Subcutaneous adipose tissue (tissue), 4 donors: ENCODE data around the gene MOB3B. TPM values are rescaled to one million over a fixed set of nuclear protein-coding genes. Genes with fewer than 3 reads are reported as not detected.

Source experiments
- CTCF ChIP-seq: fragments of 450-650 bp; IDR thresholded peaks from one replicate; pipeline ENCODE4 v1.5.1; 2016; ENCODE audit warnings: low read depth, mild to moderate bottlenecking, control low read depth, antibody characterized with exemption, moderate library complexity
- total RNA-seq, 4 donors: library from RNA; depleted of rRNA; stranded (reverse); fragments of >200 nt; gene quantifications; one replicate each; pipeline ENCODE4 v1.1.0, GENCODE V29; 2016

Gene MOB3B
- total RNA-seq, 4 donors from 2014 or later = 11.9 to 13.4 (median 12.6) TPM

GRCh38 chr9:27569406-27569805, 39.8 kb upstream of the MOB3B start:
- no peak for TF ChIP-seq CTCF

DNA sequence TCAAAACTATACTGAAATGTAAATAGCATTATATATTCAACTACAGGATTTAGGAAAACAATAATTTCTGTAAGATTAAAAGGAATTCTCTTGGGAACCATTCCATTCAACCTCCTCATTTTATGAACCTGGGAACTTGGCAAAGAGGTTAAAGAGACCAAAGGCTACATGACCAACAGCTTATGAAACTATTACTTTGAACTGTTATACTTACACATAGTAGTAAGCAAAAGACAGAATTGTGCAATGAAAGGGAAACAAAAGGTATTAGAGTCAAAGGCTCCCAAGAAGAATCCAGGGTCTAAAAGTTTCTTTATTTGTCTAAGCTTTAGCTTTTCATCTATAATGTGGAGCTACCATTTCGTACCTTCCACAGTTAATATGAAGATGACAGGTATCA, 36.5 kb upstream of the MOB3B start:
- no peak for TF ChIP-seq CTCF

DNA sequence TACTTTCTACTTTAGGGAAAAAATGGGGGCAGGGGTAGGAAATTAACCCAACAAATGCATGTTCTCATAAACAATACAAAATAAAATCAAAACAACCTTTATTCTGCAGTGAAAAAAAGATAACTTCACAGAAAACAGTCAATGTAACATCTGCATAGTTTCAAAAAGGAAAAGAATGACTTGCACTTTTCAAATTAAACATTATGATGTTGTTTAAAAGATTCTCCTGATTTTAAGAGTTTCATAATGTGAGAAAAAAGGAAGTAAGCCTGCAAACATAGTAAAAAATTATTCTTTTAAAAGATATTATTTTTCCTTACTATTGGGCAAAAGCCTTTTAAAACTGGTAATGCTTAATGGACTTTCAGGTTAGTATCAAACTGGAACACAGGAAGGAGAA, 36.1 kb upstream of the MOB3B start:
- TF ChIP-seq CTCF = no peak

DNA sequence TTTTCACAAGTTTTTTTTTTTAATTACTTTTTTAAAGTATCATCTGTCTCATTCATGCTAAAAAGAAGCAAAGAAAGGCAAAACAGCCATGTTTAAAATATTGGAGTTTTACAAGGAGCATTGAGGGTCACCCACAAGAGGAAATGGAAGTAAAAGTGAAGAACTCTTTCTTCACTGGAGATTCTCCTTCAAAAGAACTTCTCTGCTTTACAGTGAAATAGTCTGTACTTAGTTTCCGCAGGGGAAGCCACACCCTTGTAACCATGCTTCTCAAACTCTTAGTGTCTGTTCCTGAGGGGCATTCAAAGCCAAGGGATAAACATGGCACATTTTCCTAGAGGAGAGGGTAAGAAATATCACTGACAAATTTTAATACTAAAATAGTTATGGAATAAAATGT, 35.1 kb upstream of the MOB3B start:
- no peak for TF ChIP-seq CTCF

DNA sequence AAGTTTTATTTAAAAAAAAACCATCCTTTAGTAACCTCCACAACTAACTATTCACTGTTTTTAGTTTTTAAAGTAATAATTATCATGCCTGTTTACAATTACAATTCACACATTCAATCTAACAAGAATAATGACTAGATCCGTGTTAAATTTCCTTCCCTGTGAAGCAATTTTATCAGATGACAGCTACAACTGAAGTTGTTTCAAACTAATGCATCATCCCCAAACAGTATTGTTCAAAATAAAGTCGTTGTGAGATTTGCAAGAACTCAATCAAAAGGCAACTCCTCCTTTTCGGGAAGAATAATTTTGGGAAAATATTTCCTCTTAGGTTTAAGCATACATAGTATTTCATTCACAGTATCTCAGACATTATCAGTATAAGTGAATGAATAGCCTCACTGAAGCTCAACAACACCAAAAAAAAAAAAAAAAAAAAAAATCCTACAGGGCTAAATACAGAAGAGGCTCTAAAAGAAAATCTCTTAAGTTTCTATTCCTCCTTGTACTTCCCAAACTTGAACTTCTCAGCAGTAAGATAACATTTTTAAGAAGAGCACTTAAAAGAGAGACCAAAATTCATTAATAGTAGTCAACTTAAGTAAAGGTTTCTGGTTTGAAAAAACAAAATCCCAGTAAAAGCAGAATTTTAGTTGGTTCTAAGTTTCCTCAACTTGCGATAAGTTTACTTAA, 34.3 kb upstream of the MOB3B start:
- TF ChIP-seq CTCF = no peak

DNA sequence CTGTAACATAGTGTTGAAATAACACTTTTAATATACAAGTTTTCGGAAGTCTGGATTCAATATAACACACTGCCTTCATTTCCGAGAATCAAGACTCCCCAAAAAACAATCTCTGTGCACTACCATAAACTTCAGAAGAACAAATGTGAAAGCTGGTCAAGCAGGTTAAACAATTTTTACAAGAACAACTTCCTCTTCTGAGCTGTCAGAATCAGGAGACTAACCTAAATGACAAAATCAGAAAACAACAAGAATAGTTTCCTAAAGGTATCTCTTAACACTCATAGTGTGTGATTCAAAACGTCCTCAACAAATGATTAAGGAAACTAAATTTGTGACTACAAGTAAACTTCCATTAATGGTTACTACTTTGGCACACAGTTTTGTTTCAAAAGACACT, 32.1 kb upstream of the MOB3B start:
- TF ChIP-seq CTCF = no peak

DNA sequence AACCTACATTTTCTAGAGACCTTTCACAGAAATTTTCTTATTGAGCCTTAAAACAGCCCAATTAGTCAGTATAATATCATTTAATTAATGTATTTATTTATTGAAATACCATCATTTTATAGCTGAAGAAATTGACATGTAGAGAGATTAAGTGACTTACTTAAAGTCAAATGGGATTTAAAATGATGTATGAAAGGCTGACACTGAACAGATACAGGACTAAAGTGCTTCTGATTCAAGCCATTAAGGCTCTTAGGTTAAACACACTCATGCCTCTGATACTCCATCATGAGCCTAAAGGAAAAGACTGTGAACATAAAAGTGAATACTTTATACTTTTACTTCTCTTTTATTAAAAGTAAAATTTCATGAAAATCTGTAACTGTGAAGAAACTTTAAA, 30.8 kb upstream of the MOB3B start:
- no peak for TF ChIP-seq CTCF
